Measurements from ENCODE around the gene CDH22. TPM values are rescaled to one million over a fixed set of nuclear protein-coding genes. Genes with fewer than 3 reads are reported as not detected.

CDH22 gene
- polyA plus RNA-seq, 1 donor from 2014 or later, result 2.1 TPM

DNA sequence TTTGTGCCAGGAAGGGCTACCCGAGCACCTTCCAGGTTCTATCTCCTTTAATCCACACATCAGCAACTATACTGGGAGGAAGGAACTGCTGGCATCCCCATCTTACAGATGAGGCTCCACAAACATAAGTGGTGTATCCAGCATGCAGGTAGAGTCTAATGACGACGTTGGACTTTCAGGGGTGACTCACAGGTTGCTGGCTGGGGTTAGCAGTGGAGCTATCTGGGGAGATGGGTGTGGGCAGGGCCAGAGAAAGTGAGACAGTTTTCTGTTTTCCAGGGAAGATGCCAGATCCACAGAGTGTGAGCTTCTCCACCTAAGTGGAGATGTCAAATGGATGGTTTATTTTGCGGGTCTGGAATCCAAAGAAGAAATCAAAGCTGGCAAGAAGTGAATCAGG is 31.8 kb downstream of the CDH22 start:
- no peaks in the 10 kb centered on the region for H3K79me2 ChIP-seq (replicated peaks; ENCODE audit: insufficient read depth, low read length)
- no peak overlapping the region for H3K4me2 ChIP-seq (ENCODE audit: low read length)
- TF ChIP-seq RAD21 (conservative IDR thresholded peaks at IDR 0.05), result no peak
- TF ChIP-seq EZH2 (IDR thresholded peaks at IDR 0.05; ENCODE audit: borderline replicate concordance, insufficient read depth, low read length, poor library complexity, severe bottlenecking), result no peak
- TF ChIP-seq SMC3 (conservative IDR thresholded peaks at IDR 0.05; ENCODE audit: poor library complexity), result no peak
- no peak for TF ChIP-seq EP300 (conservative IDR thresholded peaks at IDR 0.05; ENCODE audit: poor library complexity, severe bottlenecking)
- no peak for TF ChIP-seq POLR2AphosphoS5 (IDR thresholded peaks at IDR 0.05)
- no peak for TF ChIP-seq MXI1 (conservative IDR thresholded peaks at IDR 0.05; ENCODE audit: poor library complexity, severe bottlenecking)
- TF ChIP-seq, protein P1, sequence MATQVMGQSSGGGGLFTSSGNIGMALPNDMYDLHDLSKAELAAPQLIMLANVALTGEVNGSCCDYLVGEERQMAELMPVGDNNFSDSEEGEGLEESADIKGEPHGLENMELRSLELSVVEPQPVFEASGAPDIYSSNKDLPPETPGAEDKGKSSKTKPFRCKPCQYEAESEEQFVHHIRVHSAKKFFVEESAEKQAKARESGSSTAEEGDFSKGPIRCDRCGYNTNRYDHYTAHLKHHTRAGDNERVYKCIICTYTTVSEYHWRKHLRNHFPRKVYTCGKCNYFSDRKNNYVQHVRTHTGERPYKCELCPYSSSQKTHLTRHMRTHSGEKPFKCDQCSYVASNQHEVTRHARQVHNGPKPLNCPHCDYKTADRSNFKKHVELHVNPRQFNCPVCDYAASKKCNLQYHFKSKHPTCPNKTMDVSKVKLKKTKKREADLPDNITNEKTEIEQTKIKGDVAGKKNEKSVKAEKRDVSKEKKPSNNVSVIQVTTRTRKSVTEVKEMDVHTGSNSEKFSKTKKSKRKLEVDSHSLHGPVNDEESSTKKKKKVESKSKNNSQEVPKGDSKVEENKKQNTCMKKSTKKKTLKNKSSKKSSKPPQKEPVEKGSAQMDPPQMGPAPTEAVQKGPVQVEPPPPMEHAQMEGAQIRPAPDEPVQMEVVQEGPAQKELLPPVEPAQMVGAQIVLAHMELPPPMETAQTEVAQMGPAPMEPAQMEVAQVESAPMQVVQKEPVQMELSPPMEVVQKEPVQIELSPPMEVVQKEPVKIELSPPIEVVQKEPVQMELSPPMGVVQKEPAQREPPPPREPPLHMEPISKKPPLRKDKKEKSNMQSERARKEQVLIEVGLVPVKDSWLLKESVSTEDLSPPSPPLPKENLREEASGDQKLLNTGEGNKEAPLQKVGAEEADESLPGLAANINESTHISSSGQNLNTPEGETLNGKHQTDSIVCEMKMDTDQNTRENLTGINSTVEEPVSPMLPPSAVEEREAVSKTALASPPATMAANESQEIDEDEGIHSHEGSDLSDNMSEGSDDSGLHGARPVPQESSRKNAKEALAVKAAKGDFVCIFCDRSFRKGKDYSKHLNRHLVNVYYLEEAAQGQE (IDR thresholded peaks at IDR 0.05; ENCODE audit: borderline replicate concordance), result no peak
- TF ChIP-seq TAF1 (IDR thresholded peaks at IDR 0.05; ENCODE audit: low read depth), result no peak
- TF ChIP-seq, protein P2, sequence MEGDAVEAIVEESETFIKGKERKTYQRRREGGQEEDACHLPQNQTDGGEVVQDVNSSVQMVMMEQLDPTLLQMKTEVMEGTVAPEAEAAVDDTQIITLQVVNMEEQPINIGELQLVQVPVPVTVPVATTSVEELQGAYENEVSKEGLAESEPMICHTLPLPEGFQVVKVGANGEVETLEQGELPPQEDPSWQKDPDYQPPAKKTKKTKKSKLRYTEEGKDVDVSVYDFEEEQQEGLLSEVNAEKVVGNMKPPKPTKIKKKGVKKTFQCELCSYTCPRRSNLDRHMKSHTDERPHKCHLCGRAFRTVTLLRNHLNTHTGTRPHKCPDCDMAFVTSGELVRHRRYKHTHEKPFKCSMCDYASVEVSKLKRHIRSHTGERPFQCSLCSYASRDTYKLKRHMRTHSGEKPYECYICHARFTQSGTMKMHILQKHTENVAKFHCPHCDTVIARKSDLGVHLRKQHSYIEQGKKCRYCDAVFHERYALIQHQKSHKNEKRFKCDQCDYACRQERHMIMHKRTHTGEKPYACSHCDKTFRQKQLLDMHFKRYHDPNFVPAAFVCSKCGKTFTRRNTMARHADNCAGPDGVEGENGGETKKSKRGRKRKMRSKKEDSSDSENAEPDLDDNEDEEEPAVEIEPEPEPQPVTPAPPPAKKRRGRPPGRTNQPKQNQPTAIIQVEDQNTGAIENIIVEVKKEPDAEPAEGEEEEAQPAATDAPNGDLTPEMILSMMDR (IDR thresholded peaks at IDR 0.05; ENCODE audit: poor library complexity, severe bottlenecking), result no peak
- no peaks in the 10 kb centered on the region for H3K36me3 ChIP-seq (ENCODE audit: insufficient read depth, low read length)
- no peak overlapping the region for H2AFZ ChIP-seq (ENCODE audit: low read depth, low read length)
- H3K27ac ChIP-seq (ENCODE audit: low read length), result no peak overlapping the region
- H3K9me2 ChIP-seq (ENCODE audit: insufficient read depth, low read length), result no peaks in the 10 kb centered on the region
- no peaks in the 10 kb centered on the region for H3K27me3 ChIP-seq (ENCODE audit: insufficient read depth, low read depth, low read length)
- no peaks in the 10 kb centered on the region for H3K9me3 ChIP-seq (ENCODE audit: low read length)
- H3K9ac ChIP-seq (ENCODE audit: low read length), result no peak overlapping the region
- H3F3A ChIP-seq (ENCODE audit: insufficient read depth, low read length, poor library complexity, severe bottlenecking), result no peaks in the 10 kb centered on the region
- H3K4me3 ChIP-seq (ENCODE audit: low read length), result no peak overlapping the region
- no peaks in the 10 kb centered on the region for H4K20me1 ChIP-seq (ENCODE audit: insufficient read depth)

DNA sequence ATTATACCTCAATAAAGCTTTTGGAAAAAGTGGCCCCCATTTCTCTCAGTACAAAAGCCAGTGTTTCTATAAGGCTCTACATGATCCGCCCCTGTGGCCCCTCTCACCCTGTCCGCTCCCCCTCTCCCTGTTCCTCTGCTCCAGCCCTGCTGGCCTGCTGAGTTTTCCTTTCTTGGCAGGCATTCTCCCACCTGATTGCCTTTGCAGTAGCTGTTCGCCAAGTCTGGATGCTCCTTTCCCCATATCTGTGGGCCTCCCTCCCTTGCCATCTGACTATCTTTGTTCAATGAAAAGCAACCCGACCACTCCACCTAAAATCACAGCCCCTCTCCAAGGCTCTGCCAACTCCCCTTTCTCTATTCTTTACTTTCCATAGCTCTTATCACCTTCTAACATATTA is 33.2 kb downstream of the CDH22 start:
- Histone ChIP-seq H3K36me3 (ENCODE audit: insufficient read depth, low read length) (no peaks in the 10 kb centered on the region), H3K79me2 (replicated peaks; ENCODE audit: insufficient read depth, low read length) (no peaks in the 10 kb centered on the region), H3K9me3 (ENCODE audit: low read length) (no peaks in the 10 kb centered on the region), H2AFZ (ENCODE audit: low read depth, low read length) (no peak overlapping the region), H3K9ac (ENCODE audit: low read length) (no peak overlapping the region), H3K9me2 (ENCODE audit: insufficient read depth, low read length) (no peaks in the 10 kb centered on the region), H4K20me1 (ENCODE audit: insufficient read depth) (no peaks in the 10 kb centered on the region), H3K4me3 (ENCODE audit: low read length) (no peak overlapping the region), H3K27me3 (ENCODE audit: insufficient read depth, low read depth, low read length) (no peaks in the 10 kb centered on the region), H3F3A (ENCODE audit: insufficient read depth, low read length, poor library complexity, severe bottlenecking) (no peaks in the 10 kb centered on the region), H3K4me2 (ENCODE audit: low read length) (no peak overlapping the region), H3K27ac (ENCODE audit: low read length) (no peak overlapping the region)
- no peak for TF ChIP-seq SMC3 (conservative IDR thresholded peaks at IDR 0.05; ENCODE audit: poor library complexity)
- TF ChIP-seq TAF1 (IDR thresholded peaks at IDR 0.05; ENCODE audit: low read depth), result no peak
- no peak for TF ChIP-seq EP300 (conservative IDR thresholded peaks at IDR 0.05; ENCODE audit: poor library complexity, severe bottlenecking)

DNA sequence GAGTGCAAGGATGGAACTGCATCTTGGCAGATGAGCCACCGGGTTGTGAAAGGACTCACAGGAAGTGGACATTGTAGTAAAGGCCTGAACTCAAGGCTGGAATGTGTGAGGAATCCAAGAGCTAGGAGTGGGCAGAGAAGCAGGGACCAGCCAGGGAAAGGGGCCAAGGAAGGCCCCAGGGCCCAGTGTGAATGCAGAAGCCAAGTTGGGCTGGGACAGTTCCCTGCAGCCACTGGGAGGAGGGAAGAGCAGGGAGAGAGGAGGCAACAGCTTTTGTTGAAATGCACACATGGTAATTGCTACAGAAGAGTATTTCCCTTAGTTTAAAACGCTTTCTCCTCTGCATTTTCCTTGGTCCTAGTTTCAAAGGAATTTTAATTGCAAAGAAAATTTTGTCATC is 34.6 kb downstream of the CDH22 start:
- no peaks in the 10 kb centered on the region for H3F3A ChIP-seq (ENCODE audit: insufficient read depth, low read length, poor library complexity, severe bottlenecking)
- H3K9me3 ChIP-seq (ENCODE audit: low read length), result no peaks in the 10 kb centered on the region
- no peaks in the 10 kb centered on the region for H3K27me3 ChIP-seq (ENCODE audit: insufficient read depth, low read depth, low read length)
- H2AFZ ChIP-seq (ENCODE audit: low read depth, low read length), result no peak overlapping the region
- H3K9ac ChIP-seq (ENCODE audit: low read length), result no peak overlapping the region
- no peaks in the 10 kb centered on the region for H3K9me2 ChIP-seq (ENCODE audit: insufficient read depth, low read length)
- no peak overlapping the region for H3K4me3 ChIP-seq (ENCODE audit: low read length)
- no peaks in the 10 kb centered on the region for H4K20me1 ChIP-seq (ENCODE audit: insufficient read depth)
- H3K79me2 ChIP-seq (replicated peaks; ENCODE audit: insufficient read depth, low read length), result no peaks in the 10 kb centered on the region
- TF ChIP-seq EZH2 (IDR thresholded peaks at IDR 0.05; ENCODE audit: borderline replicate concordance, insufficient read depth, low read length, poor library complexity, severe bottlenecking), result no peak
- TF ChIP-seq SMC3 (conservative IDR thresholded peaks at IDR 0.05; ENCODE audit: poor library complexity), result no peak
- TF ChIP-seq MXI1 (conservative IDR thresholded peaks at IDR 0.05; ENCODE audit: poor library complexity, severe bottlenecking), result no peak
- TF ChIP-seq POLR2AphosphoS5 (IDR thresholded peaks at IDR 0.05), result no peak
- no peak for TF ChIP-seq EP300 (conservative IDR thresholded peaks at IDR 0.05; ENCODE audit: poor library complexity, severe bottlenecking)
- TF ChIP-seq RAD21 (conservative IDR thresholded peaks at IDR 0.05), result no peak
- TF ChIP-seq TAF1 (IDR thresholded peaks at IDR 0.05; ENCODE audit: low read depth), result no peak
- TF ChIP-seq, protein P2 (IDR thresholded peaks at IDR 0.05; ENCODE audit: poor library complexity, severe bottlenecking), result no peak
- no peaks in the 10 kb centered on the region for H3K36me3 ChIP-seq (ENCODE audit: insufficient read depth, low read length)
- no peak overlapping the region for H3K27ac ChIP-seq (ENCODE audit: low read length)
- H3K4me2 ChIP-seq (ENCODE audit: low read length), result no peak overlapping the region

Data from neural cell (in vitro differentiated cells).